Mesendoderm (in vitro differentiated cells): ENCODE results near the gene ZNF221. TPM values are rescaled to one million over a fixed set of nuclear protein-coding genes. Genes with fewer than 3 reads are reported as not detected.

ENCODE experiments used
- DNase-seq: peaks from one replicate; pipeline ENCODE4 v3.0.0; 2013
- H2AK5ac ChIP-seq: 2 replicates; pipeline ENCODE4 v1.6.1; 2013; ENCODE audit warnings: low read length, inconsistent platforms
- H2BK120ac ChIP-seq: 2 replicates; pipeline ENCODE4 v1.6.1; 2013; ENCODE audit warnings: low read depth, mild to moderate bottlenecking, low read length, moderate library complexity, mixed read lengths
- H2BK15ac ChIP-seq: replicated peaks from 2 replicates; pipeline ENCODE4 v1.6.1; 2013; ENCODE audit warnings: low read depth, mild to moderate bottlenecking, moderate library complexity
- H2BK5ac ChIP-seq: 2 replicates; pipeline ENCODE4 v1.6.1; 2013; ENCODE audit warnings: low read length, inconsistent platforms
- H3K18ac ChIP-seq: 2 replicates; pipeline ENCODE4 v1.6.1; 2013; ENCODE audit warnings: mild to moderate bottlenecking, low read length, mixed read lengths
- H3K23ac ChIP-seq: one replicate; pipeline ENCODE4 v1.6.1; 2013; ENCODE audit warnings: low read length
- H3K27ac ChIP-seq: 2 replicates; pipeline ENCODE4 v1.5.1; 2013; ENCODE audit warnings: low read depth, mild to moderate bottlenecking, inconsistent platforms, low read length, moderate library complexity
- H3K27me3 ChIP-seq: 2 replicates; pipeline ENCODE4 v1.6.1; 2013; ENCODE audit warnings: low read length, control low read depth, mild to moderate bottlenecking, inconsistent platforms; ENCODE audit not compliant: insufficient read depth, poor library complexity
- H3K36me3 ChIP-seq: 2 replicates; pipeline ENCODE4 v1.6.1; 2013; ENCODE audit warnings: low read length, inconsistent platforms; ENCODE audit not compliant: control insufficient read depth, insufficient read depth
- H3K4ac ChIP-seq: one replicate; pipeline ENCODE4 v1.6.1; 2013; ENCODE audit warnings: low read depth, mild to moderate bottlenecking, low read length, moderate library complexity
- H3K4me1 ChIP-seq: 2 replicates; pipeline ENCODE4 v1.6.1; 2013; ENCODE audit warnings: low read depth, low read length, inconsistent platforms; ENCODE audit not compliant: control insufficient read depth
- H3K4me2 ChIP-seq: 2 replicates; pipeline ENCODE4 v1.6.1; 2013; ENCODE audit warnings: low read length
- H3K4me3 ChIP-seq: 2 replicates; pipeline ENCODE4 v1.5.1; 2013; ENCODE audit warnings: mild to moderate bottlenecking, low read length
- H3K56ac ChIP-seq: one replicate; pipeline ENCODE4 v1.6.1; 2013; ENCODE audit warnings: low read length
- H3K79me1 ChIP-seq: 2 replicates; pipeline ENCODE4 v1.6.1; 2013; ENCODE audit warnings: low read length, inconsistent platforms
- H3K79me2 ChIP-seq: 2 replicates; pipeline ENCODE4 v1.6.1; 2013; ENCODE audit warnings: mild to moderate bottlenecking, low read length; ENCODE audit not compliant: control insufficient read depth, insufficient read depth
- H3K9ac ChIP-seq: 2 replicates; pipeline ENCODE4 v1.6.1; 2013; ENCODE audit warnings: low read length, inconsistent platforms
- H4K5ac ChIP-seq: one replicate; pipeline ENCODE4 v1.6.1; 2013; ENCODE audit warnings: low read length
- H4K8ac ChIP-seq: one replicate; pipeline ENCODE4 v1.6.1; 2013; ENCODE audit warnings: low read depth, mild to moderate bottlenecking, control low read depth, low read length, moderate library complexity
- WGBS: extraction: QIAGEN DNeasy Blood & Tissue Kit; methylation state at CpG from one replicate; pipeline ENCODE4 v1.1.7; 2013; ENCODE audit warnings: low lambda C conversion rate, missing lambda C conversion rate; ENCODE audit not compliant: insufficient coverage; ENCODE audit errors: extremely low coverage; 5-methylcytosine and 5-hydroxymethylcytosine counted together
- polyA plus RNA-seq, 2 experiments: library from polyadenylated mRNA; stranded (reverse); fragments of 200-250 nt; gene quantifications; one replicate each; pipeline ENCODE4 v1.2.3, GENCODE V29; 2013

Gene ZNF221
- 1.3 TPM for polyA plus RNA-seq (2013, experiment 1 of 2)
- polyA plus RNA-seq (2013, experiment 2 of 2): 1.3 TPM

- Histone ChIP-seq H4K8ac (no peak within 1 kb of the TSS), H2BK5ac (no peak within 1 kb of the TSS), H3K27me3 (no peaks in the 10 kb centered on the region), H2BK120ac (no peak within 1 kb of the TSS), H4K5ac (no peak within 1 kb of the TSS), H3K36me3 (no peaks in the 10 kb centered on the region), H2AK5ac (no peak within 1 kb of the TSS), H3K23ac (no peak within 1 kb of the TSS), H3K4ac (no peak within 1 kb of the TSS), H3K79me1 (no peaks in the 10 kb centered on the region), H3K4me1 (no peaks in the 10 kb centered on the region), H3K56ac (peak within 1 kb of the TSS; percentile 92), H3K79me2 (no peaks in the 10 kb centered on the region), H3K18ac (no peak within 1 kb of the TSS), H3K9ac (peak within 1 kb of the TSS; percentile 89), H3K4me2 (peak within 1 kb of the TSS; percentile 89), H3K4me3 (peak within 1 kb of the TSS; percentile 86), H3K27ac (no peak within 1 kb of the TSS), H2BK15ac (no peak within 1 kb of the TSS)
- DNase-seq: peak; percentile 99
- WGBS: no CpG with 5 or more reads among the region's 40 CpGs
Observed at GRCh38 chr19:43950834-43951645, at the start of gene ZNF221. Gene ZNF221, plus strand, starts transcription at chr19:43951228. Its CDS starts 11,499 bp downstream, at chr19:43962727.

GRCh38 chr19:43901395-43902390 is 49.3 kb upstream of the ZNF221 start:
- WGBS: no CpG with 5 or more reads among the region's 39 CpGs

DNA sequence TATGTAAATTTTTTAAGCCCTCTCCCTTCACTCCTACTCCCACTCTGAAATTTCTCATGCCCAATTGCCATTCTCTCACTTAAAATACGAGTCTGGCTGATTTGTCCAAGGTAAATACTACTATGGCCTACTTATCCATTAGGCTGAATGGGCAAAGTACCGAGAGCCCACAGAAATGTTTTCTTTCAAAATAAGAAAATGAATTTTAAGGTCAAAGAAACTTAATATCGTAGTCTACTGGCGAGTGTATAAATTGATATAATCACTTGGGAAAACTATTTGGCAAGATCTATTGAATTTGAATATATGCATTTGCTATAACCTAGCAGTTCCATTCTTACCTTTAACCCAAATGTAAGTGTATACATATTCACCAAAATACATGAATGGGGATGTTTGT is 48.6 kb upstream of the ZNF221 start:
- no peak overlapping the region for H3K18ac ChIP-seq
- no peaks in the 10 kb centered on the region for H3K27me3 ChIP-seq
- H3K4ac ChIP-seq: no peak overlapping the region
- no peak overlapping the region for H2BK5ac ChIP-seq
- H2AK5ac ChIP-seq: no peak overlapping the region
- no CpG with 5 or more reads among the region's 4 CpGs for WGBS
- H3K79me2 ChIP-seq: no peaks in the 10 kb centered on the region
- no peak overlapping the region for H3K4me3 ChIP-seq
- no peak overlapping the region for H4K8ac ChIP-seq
- no peak overlapping the region for H3K23ac ChIP-seq
- no peak overlapping the region for H4K5ac ChIP-seq
- H2BK120ac ChIP-seq: no peak overlapping the region
- H3K4me1 ChIP-seq: no peaks in the 10 kb centered on the region
- H3K56ac ChIP-seq: no peak overlapping the region
- H3K79me1 ChIP-seq: no peaks in the 10 kb centered on the region
- no peak for DNase-seq
- H3K9ac ChIP-seq: no peak overlapping the region
- H3K36me3 ChIP-seq: no peaks in the 10 kb centered on the region
- H2BK15ac ChIP-seq: no peak overlapping the region
- no peak overlapping the region for H3K4me2 ChIP-seq
- no peak overlapping the region for H3K27ac ChIP-seq

More at GRCh38 chr19:43901395-43902390, 49.3 kb upstream of the ZNF221 start:
- Histone ChIP-seq H3K9ac (peak overlapping the region; percentile 68), H3K4me3 (peak overlapping the region; percentile 64), H3K79me1 (no peaks in the 10 kb centered on the region), H3K18ac (no peak overlapping the region), H3K23ac (no peak overlapping the region), H3K4me1 (no peaks in the 10 kb centered on the region), H4K8ac (no peak overlapping the region), H2AK5ac (no peak overlapping the region), H2BK120ac (no peak overlapping the region), H4K5ac (peak overlapping the region; percentile 1), H3K4ac (no peak overlapping the region), H3K27ac (no peak overlapping the region), H3K27me3 (no peaks in the 10 kb centered on the region), H2BK5ac (no peak overlapping the region), H3K4me2 (peak overlapping the region; percentile 58), H3K79me2 (no peaks in the 10 kb centered on the region), H2BK15ac (no peak overlapping the region), H3K36me3 (no peaks in the 10 kb centered on the region), H3K56ac (peak overlapping the region; percentile 84)
- DNase-seq: peak; percentile 94

GRCh38 chr19:43905897-43906296 is 45.1 kb upstream of the ZNF221 start:
- Histone ChIP-seq H3K18ac (no peak overlapping the region), H3K27ac (no peak overlapping the region), H3K4me1 (no peaks in the 10 kb centered on the region), H3K27me3 (no peaks in the 10 kb centered on the region), H3K79me1 (no peaks in the 10 kb centered on the region), H3K9ac (no peak overlapping the region), H3K23ac (no peak overlapping the region), H2BK120ac (no peak overlapping the region), H3K36me3 (no peaks in the 10 kb centered on the region), H2BK15ac (no peak overlapping the region), H4K8ac (no peak overlapping the region), H3K4ac (no peak overlapping the region), H2AK5ac (no peak overlapping the region), H3K79me2 (no peaks in the 10 kb centered on the region), H3K4me3 (no peak overlapping the region), H4K5ac (no peak overlapping the region), H3K4me2 (no peak overlapping the region), H2BK5ac (no peak overlapping the region), H3K56ac (no peak overlapping the region)
- WGBS: no CpG with 5 or more reads among the region's 5 CpGs
- DNase-seq: no peak

- Histone ChIP-seq H4K5ac (no peak overlapping the region), H3K79me1 (no peaks in the 10 kb centered on the region), H2BK15ac (no peak overlapping the region), H4K8ac (no peak overlapping the region), H3K4ac (no peak overlapping the region), H3K36me3 (no peaks in the 10 kb centered on the region), H3K27me3 (no peaks in the 10 kb centered on the region), H3K79me2 (no peaks in the 10 kb centered on the region), H3K4me2 (no peak overlapping the region), H3K27ac (no peak overlapping the region), H3K56ac (no peak overlapping the region), H3K4me1 (no peaks in the 10 kb centered on the region), H3K23ac (no peak overlapping the region), H3K4me3 (no peak overlapping the region), H3K9ac (no peak overlapping the region), H2BK5ac (no peak overlapping the region), H2BK120ac (no peak overlapping the region), H2AK5ac (no peak overlapping the region), H3K18ac (no peak overlapping the region)
- no CpG with 5 or more reads among the region's 2 CpGs for WGBS
- DNase-seq: no peak
Observed at GRCh38 chr19:43906774-43907173, 44.3 kb upstream of the ZNF221 start.
